BE2C (cell line): ENCODE data around the gene AFG1L.

Experiments used
- DNase-seq: peaks from one replicate; pipeline ENCODE4 v3.0.0-alpha.2; 2020
- H3K27me3 ChIP-seq: fragments of 250-450 bp; sonication (Bioruptor Pico); 2 replicates; pipeline ENCODE4 v1.5.1; 2020; ENCODE audit warnings: mild to moderate bottlenecking
- H3K36me3 ChIP-seq: fragments of 250-450 bp; sonication (Bioruptor Pico); 2 replicates; pipeline ENCODE4 v1.5.1; 2020; ENCODE audit warnings: mild to moderate bottlenecking
- H3K4me1 ChIP-seq: fragments of 250-450 bp; sonication (Bioruptor Pico); 2 replicates; pipeline ENCODE4 v1.5.1; 2020
- H3K4me3 ChIP-seq: 2 replicates; pipeline ENCODE4 v1.5.1; 2011; ENCODE audit warnings: low read depth, low read length
- H3K9me3 ChIP-seq: fragments of 250-450 bp; sonication (Bioruptor Pico); 2 replicates; pipeline ENCODE4 v1.5.1; 2020
- TF ChIP-seq, protein P1 (sequence below): IDR thresholded peaks from 2 replicates; pipeline ENCODE4 v1.5.1; 2012; ENCODE audit warnings: mild to moderate bottlenecking, low read depth, low read length

AFG1L gene

DNA sequence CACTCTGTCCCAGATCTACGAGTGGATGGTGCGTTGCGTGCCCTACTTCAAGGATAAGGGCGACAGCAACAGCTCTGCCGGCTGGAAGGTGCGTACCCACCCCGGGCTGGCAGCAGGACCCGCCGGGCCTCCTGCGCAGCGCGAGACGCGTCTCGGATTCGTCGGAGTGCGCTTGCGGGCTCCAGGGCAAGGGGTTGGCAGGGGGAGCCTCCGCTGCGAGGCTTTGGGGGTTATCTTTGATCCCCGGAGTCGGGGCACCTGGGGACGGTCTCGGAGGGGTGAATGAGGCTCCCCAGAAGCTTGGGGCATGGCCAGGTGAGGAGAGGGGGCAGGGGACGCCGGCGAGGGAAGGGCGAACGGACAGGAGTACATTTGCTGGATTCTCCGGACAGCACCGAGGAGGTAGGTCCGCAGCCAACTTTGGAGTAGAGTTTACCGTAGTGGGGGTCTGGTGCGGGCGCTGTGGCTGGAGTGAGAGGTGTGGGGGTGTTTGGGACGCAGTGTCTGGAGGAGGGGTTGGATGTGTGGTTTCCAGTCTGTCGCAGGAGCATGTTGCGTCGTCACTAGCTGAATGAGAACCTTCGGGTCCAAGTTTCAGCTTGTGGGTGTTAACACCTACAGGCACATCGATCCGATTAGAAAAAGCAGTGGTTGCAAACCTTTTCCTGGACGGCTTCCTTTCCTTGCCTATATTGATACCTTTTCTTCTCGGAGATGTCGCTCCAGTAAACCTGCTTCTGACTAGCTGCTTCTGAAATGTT, 267.1 kb downstream of the AFG1L start:
- H3K4me1 ChIP-seq, result peaks cover 20% of the 10 kb centered on the region

DNA sequence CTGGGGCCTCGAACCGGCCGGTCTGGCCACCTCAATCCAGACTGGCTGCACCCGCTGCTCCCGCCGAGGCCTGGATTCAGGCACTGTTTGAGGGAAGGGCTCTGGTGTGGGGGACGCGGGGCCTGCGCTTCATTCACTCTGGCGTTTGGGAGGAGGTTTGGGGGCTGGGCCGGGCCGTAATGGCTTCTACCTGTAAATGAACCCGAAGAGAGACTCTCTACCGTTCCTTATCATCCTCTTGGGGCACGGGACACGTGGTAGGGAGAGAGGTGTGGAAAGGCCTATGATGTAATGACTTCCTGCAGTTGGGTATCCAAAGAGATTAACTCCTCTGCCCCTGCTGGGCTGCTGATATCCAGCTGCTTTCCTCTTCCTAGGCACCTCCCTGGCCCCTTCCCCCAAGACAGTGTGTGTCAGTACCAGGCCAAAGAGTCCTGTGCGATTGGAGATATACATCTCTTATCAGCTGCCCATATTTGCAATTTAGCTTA, 267.7 kb downstream of the AFG1L start:
- Histone ChIP-seq H3K9me3 (no peaks in the 10 kb centered on the region), H3K4me1 (peaks cover 15% of the 10 kb centered on the region), H3K4me3 (peak overlapping the region; percentile 93), H3K36me3 (peaks cover 3% of the 10 kb centered on the region; the same call in 1 of the 2 replicates), H3K27me3 (no peaks in the 10 kb centered on the region)
- DNase-seq, result peak; percentile 65
- TF ChIP-seq, protein P1, sequence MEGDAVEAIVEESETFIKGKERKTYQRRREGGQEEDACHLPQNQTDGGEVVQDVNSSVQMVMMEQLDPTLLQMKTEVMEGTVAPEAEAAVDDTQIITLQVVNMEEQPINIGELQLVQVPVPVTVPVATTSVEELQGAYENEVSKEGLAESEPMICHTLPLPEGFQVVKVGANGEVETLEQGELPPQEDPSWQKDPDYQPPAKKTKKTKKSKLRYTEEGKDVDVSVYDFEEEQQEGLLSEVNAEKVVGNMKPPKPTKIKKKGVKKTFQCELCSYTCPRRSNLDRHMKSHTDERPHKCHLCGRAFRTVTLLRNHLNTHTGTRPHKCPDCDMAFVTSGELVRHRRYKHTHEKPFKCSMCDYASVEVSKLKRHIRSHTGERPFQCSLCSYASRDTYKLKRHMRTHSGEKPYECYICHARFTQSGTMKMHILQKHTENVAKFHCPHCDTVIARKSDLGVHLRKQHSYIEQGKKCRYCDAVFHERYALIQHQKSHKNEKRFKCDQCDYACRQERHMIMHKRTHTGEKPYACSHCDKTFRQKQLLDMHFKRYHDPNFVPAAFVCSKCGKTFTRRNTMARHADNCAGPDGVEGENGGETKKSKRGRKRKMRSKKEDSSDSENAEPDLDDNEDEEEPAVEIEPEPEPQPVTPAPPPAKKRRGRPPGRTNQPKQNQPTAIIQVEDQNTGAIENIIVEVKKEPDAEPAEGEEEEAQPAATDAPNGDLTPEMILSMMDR, result 0 out of 2 replicates have a peak, but pooled peaks have one; percentile 17

More for the DNA sequence above, 267.1 kb downstream of the AFG1L start:
- H3K36me3 ChIP-seq, result no peaks in the 10 kb centered on the region
- peak overlapping the region; percentile 93 for H3K4me3 ChIP-seq
- H3K27me3 ChIP-seq, result no peaks in the 10 kb centered on the region
- DNase-seq, result peak; percentile 43
- TF ChIP-seq, protein P1, result no peak
- no peaks in the 10 kb centered on the region for H3K9me3 ChIP-seq

DNA sequence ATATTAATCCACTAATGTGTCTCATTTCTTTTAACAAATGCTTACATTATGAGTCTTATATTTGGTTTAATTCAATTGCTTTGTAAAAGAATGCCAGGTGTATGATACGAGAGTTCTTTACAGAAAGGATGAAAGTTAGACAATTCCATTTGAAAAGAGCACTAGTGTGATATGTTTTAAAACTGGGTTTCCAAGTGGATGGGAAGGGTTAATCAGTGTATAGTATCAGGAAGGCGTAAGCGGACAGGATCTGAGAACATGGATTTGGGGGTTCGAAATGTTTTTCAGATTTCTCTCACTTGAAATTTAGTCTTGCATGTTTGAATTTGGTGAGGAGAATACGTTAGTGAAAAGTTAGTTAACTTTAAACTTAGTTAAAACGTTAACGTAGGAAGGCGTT, 268.4 kb downstream of the AFG1L start:
- H3K4me1 ChIP-seq, result peaks cover 15% of the 10 kb centered on the region
- peaks cover 5% of the 10 kb centered on the region; the same call in 1 of the 2 replicates for H3K36me3 ChIP-seq
- TF ChIP-seq, protein P1, result no peak
- H3K4me3 ChIP-seq, result peak overlapping the region; percentile 93
- H3K9me3 ChIP-seq, result no peaks in the 10 kb centered on the region
- DNase-seq, result no peak
- no peaks in the 10 kb centered on the region for H3K27me3 ChIP-seq

DNA sequence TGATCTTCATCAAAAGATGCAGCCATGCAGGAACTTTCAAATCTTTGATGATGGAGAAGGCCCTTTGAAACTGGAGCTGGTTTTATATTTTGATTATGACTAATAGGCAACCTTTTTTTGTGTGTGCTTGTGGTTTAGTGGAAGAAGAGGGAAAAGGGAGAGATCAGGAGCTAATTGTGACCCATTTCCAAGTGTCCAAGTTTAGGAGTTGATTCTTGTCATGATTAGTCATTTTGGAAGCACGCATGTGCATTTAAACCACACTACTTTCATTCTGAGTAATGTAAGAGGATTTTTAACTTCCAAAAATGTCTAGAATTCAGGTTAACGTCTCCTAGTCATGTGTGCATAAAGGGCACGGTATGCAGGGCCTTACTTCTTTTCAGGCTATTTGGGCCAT, 269.3 kb downstream of the AFG1L start:
- TF ChIP-seq, protein P1, result no peak
- H3K27me3 ChIP-seq, result no peaks in the 10 kb centered on the region
- no peak overlapping the region for H3K4me3 ChIP-seq

DNA sequence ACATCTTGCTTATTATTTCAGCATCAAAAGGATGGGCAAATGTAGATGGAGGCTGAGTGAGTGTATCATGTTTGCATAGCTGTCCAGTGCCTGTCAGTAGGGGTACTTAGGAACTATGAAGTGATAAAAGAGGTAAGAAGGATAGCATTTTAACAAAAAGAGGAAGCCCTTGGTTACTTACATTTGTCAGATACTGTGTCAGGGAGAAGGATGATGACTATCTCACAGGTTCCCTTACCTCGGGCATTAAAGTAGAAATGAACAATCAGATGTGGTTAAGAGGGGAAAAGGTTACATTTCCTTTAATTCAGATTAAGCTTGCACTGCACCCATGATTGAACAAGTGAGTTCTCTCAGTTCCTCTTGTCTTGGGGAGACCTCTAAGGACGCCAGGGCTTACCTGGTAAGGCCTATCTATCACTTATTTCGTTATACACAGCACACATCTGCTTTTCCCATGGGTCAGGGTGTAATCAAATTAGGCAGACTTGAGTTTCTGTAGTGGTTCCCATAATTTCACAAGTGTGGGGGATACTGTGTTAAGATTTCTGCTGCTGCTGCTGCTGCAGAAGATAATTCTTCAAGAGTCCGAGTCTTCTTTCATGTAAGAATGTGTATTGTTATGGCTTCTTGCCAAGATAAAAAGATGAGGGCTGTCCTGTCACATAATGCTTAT, 270.4 kb downstream of the AFG1L start:
- Histone ChIP-seq H3K9me3 (no peaks in the 10 kb centered on the region), H3K4me3 (no peak overlapping the region), H3K36me3 (peaks cover 15% of the 10 kb centered on the region), H3K27me3 (no peaks in the 10 kb centered on the region), H3K4me1 (peaks cover 15% of the 10 kb centered on the region)
- DNase-seq, result no peak
- TF ChIP-seq, protein P1, result no peak

More for the DNA sequence above, 269.3 kb downstream of the AFG1L start:
- no peak for DNase-seq
- peaks cover 11% of the 10 kb centered on the region for H3K36me3 ChIP-seq
- peaks cover 15% of the 10 kb centered on the region for H3K4me1 ChIP-seq
- no peaks in the 10 kb centered on the region for H3K9me3 ChIP-seq
